ENCODE data around the gene SIGLECL1. TPM values are rescaled to one million over a fixed set of nuclear protein-coding genes. Genes with fewer than 3 reads are reported as not detected.

The SIGLECL1 gene
- total RNA-seq (2022) (not detected in 2 replicates), Bru-seq, nascent RNA (not detected), BruChase-seq, experiment 1, labeled RNA remaining after a 6-hour chase (not detected), BruChase-seq, experiment 2, labeled RNA remaining after a 2-hour chase (not detected)
- long read RNA-seq: 0 reads

GRCh38 chr19:51250786-51251467 is at the start of gene SIGLECL1:
Gene SIGLECL1 (plus strand): TSS chr19:51251080. CDS start chr19:51264073, 12,993 bp downstream.
- ChIA-PET POLR2A (no interaction called here), CTCF (no interaction called here)
- no peak within 1 kb of the TSS for H3K27ac Mint-ChIP-seq (ENCODE audit: low read depth, unreplicated experiment)
- intact Hi-C loops (cut with micrococcal nuclease): no loop called here
- no peak for DNase-seq (ENCODE audit: unreplicated experiment)
- H3K4me1 Mint-ChIP-seq (ENCODE audit: insufficient read depth, unreplicated experiment): no peaks in the 10 kb centered on the region
- H3K4me3 Mint-ChIP-seq (ENCODE audit: unreplicated experiment): no peak within 1 kb of the TSS
- peaks cover 5% of the 10 kb centered on the region for H3K36me3 Mint-ChIP-seq (ENCODE audit: insufficient read depth, unreplicated experiment)
- no TSS peak for BruUV-seq (replicated peaks)
- TF ChIP-seq, protein P1, sequence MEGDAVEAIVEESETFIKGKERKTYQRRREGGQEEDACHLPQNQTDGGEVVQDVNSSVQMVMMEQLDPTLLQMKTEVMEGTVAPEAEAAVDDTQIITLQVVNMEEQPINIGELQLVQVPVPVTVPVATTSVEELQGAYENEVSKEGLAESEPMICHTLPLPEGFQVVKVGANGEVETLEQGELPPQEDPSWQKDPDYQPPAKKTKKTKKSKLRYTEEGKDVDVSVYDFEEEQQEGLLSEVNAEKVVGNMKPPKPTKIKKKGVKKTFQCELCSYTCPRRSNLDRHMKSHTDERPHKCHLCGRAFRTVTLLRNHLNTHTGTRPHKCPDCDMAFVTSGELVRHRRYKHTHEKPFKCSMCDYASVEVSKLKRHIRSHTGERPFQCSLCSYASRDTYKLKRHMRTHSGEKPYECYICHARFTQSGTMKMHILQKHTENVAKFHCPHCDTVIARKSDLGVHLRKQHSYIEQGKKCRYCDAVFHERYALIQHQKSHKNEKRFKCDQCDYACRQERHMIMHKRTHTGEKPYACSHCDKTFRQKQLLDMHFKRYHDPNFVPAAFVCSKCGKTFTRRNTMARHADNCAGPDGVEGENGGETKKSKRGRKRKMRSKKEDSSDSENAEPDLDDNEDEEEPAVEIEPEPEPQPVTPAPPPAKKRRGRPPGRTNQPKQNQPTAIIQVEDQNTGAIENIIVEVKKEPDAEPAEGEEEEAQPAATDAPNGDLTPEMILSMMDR (IDR thresholded peaks at IDR 0.05; ENCODE audit: unreplicated experiment): no peak
- no peaks in the 10 kb centered on the region for H3K27me3 Mint-ChIP-seq (ENCODE audit: insufficient read depth, unreplicated experiment)
- H3K9me3 Mint-ChIP-seq (ENCODE audit: unreplicated experiment): peaks cover 20% of the 10 kb centered on the region

DNA sequence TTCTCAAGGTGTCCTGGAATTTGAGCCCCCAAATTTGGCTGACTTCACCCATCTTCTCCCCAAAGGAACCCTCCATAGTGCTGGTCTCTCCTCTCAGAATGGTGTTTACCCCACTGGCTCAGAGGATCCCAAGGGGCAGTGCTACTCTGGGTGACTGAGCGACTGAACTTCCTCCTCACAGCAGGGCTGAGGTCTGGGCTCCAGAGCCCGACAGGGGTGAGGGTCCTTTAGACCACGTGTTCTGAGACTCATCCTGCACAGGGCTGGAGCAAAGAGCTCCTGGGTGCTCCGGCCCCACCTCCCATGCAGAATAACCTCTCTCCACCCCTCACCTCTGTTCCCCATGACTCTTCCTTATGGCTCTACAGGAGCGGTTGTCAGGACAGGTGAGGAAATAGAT is 49.2 kb upstream of the SIGLECL1 start:
- Mint-ChIP-seq H3K4me3 (ENCODE audit: unreplicated experiment) (no peak overlapping the region), H3K27me3 (ENCODE audit: insufficient read depth, unreplicated experiment) (no peaks in the 10 kb centered on the region), H3K27ac (ENCODE audit: low read depth, unreplicated experiment) (no peak overlapping the region), H3K9me3 (ENCODE audit: unreplicated experiment) (peaks cover 15% of the 10 kb centered on the region), H3K36me3 (ENCODE audit: insufficient read depth, unreplicated experiment) (no peaks in the 10 kb centered on the region), H3K4me1 (ENCODE audit: insufficient read depth, unreplicated experiment) (no peaks in the 10 kb centered on the region)
- intact Hi-C loops (cut with micrococcal nuclease): no loop called here
- DNase-seq (ENCODE audit: unreplicated experiment): no peak
- CTCF ChIA-PET: interaction anchor here (0.5 kb wide), 1 partner anchor 58 kb away, joined by 5 read pairs; no protein-coding TSS in a partner anchor
- TF ChIP-seq, protein P1 (IDR thresholded peaks at IDR 0.05; ENCODE audit: unreplicated experiment): no peak
- BruUV-seq (replicated peaks): no TSS peak
- POLR2A ChIA-PET: no interaction called here

GRCh38 chr19:51203916-51204315 is 47.0 kb upstream of the SIGLECL1 start:
- no peak overlapping the region for H3K27ac Mint-ChIP-seq (ENCODE audit: low read depth, unreplicated experiment)
- POLR2A ChIA-PET: no interaction called here
- TF ChIP-seq, protein P1 (IDR thresholded peaks at IDR 0.05; ENCODE audit: unreplicated experiment): no peak
- peaks cover 15% of the 10 kb centered on the region for H3K9me3 Mint-ChIP-seq (ENCODE audit: unreplicated experiment)
- no peaks in the 10 kb centered on the region for H3K4me1 Mint-ChIP-seq (ENCODE audit: insufficient read depth, unreplicated experiment)
- no peaks in the 10 kb centered on the region for H3K36me3 Mint-ChIP-seq (ENCODE audit: insufficient read depth, unreplicated experiment)
- no peak overlapping the region for H3K4me3 Mint-ChIP-seq (ENCODE audit: unreplicated experiment)
- no peaks in the 10 kb centered on the region for H3K27me3 Mint-ChIP-seq (ENCODE audit: insufficient read depth, unreplicated experiment)
- CTCF ChIA-PET: no interaction called here
- intact Hi-C loops (cut with micrococcal nuclease): no loop called here
- DNase-seq (ENCODE audit: unreplicated experiment): no peak
- no TSS peak for BruUV-seq (replicated peaks)

- Mint-ChIP-seq H3K4me3 (ENCODE audit: unreplicated experiment) (no peak overlapping the region), H3K4me1 (ENCODE audit: insufficient read depth, unreplicated experiment) (no peaks in the 10 kb centered on the region), H3K27me3 (ENCODE audit: insufficient read depth, unreplicated experiment) (no peaks in the 10 kb centered on the region), H3K9me3 (ENCODE audit: unreplicated experiment) (peaks cover 15% of the 10 kb centered on the region), H3K36me3 (ENCODE audit: insufficient read depth, unreplicated experiment) (no peaks in the 10 kb centered on the region), H3K27ac (ENCODE audit: low read depth, unreplicated experiment) (no peak overlapping the region)
- TF ChIP-seq, protein P1 (IDR thresholded peaks at IDR 0.05; ENCODE audit: unreplicated experiment): no peak
- no TSS peak for BruUV-seq (replicated peaks)
- CTCF ChIA-PET: no interaction called here
- no peak for DNase-seq (ENCODE audit: unreplicated experiment)
- POLR2A ChIA-PET: no interaction called here
- intact Hi-C loops (cut with micrococcal nuclease): no loop called here
These were observed 46.6 kb upstream of the SIGLECL1 start for GRCh38 chr19:51204321-51204720.

All from MCF 10A (cell line).